GM19099 (cell line): ENCODE results near the gene VTI1A.

ENCODE experiments used
- POLR2A ChIP-seq: IDR thresholded peaks from 3 replicates; pipeline ENCODE4 v1.6.1; 2011; ENCODE audit warnings: low read depth; ENCODE audit not compliant: insufficient read length; ENCODE audit errors: extremely low read depth

The VTI1A gene

GRCh38 chr10:112782200-112782907 lies 335.3 kb downstream of the VTI1A start:
- no peak for TF ChIP-seq POLR2A

GRCh38 chr10:112783351-112784021 lies 336.5 kb downstream of the VTI1A start:
- no peak for TF ChIP-seq POLR2A

- TF ChIP-seq POLR2A, result no peak
Measured at GRCh38 chr10:112784022-112784461, 337.0 kb downstream of the VTI1A start.

GRCh38 chr10:112785089-112785488 lies 338.1 kb downstream of the VTI1A start:
- TF ChIP-seq POLR2A, result no peak

GRCh38 chr10:112789248-112789647 lies 342.2 kb downstream of the VTI1A start:
- TF ChIP-seq POLR2A, result no peak

GRCh38 chr10:112790030-112790429 lies 343.0 kb downstream of the VTI1A start:
- TF ChIP-seq POLR2A, result no peak

GRCh38 chr10:112790921-112791320 lies 343.9 kb downstream of the VTI1A start:
- no peak for TF ChIP-seq POLR2A

GRCh38 chr10:112791447-112791846 lies 344.4 kb downstream of the VTI1A start:
- no peak for TF ChIP-seq POLR2A

GRCh38 chr10:112792487-112793201 lies 345.6 kb downstream of the VTI1A start:
- TF ChIP-seq POLR2A, result no peak

- TF ChIP-seq POLR2A, result no peak
Measured at GRCh38 chr10:112793202-112793921, 346.3 kb downstream of the VTI1A start.

- no peak for TF ChIP-seq POLR2A
Measured at GRCh38 chr10:112794201-112794600, 347.2 kb downstream of the VTI1A start.

- TF ChIP-seq POLR2A, result no peak
Measured at GRCh38 chr10:112795067-112795466, 348.1 kb downstream of the VTI1A start.

- no peak for TF ChIP-seq POLR2A
Measured at GRCh38 chr10:112797197-112797596, 350.2 kb downstream of the VTI1A start.

GRCh38 chr10:112797855-112798254 lies 350.8 kb downstream of the VTI1A start:
- no peak for TF ChIP-seq POLR2A

- no peak for TF ChIP-seq POLR2A
Measured at GRCh38 chr10:112799038-112799437, 352.0 kb downstream of the VTI1A start.
